Colonic mucosa (tissue), 4 donors: ENCODE results near the gene SLC16A13. TPM values are rescaled to one million over a fixed set of nuclear protein-coding genes. Genes with fewer than 3 reads are reported as not detected.
"Not testable (repeated sequence)": the region's sequence is repeated elsewhere in the genome, so short reads cannot be mapped to it uniquely, and the experiment has no call there.

Experiments used
- DNase-seq: peaks from one replicate; pipeline ENCODE4 v3.0.0-alpha.2; 2020
- H3K27ac ChIP-seq: fragments of 200-600 bp; one replicate; pipeline ENCODE4 v1.8.0; 2021
- H3K27me3 ChIP-seq: fragments of 200-600 bp; one replicate; pipeline ENCODE4 v1.8.0; 2021
- H3K36me3 ChIP-seq: fragments of 200-600 bp; one replicate; pipeline ENCODE4 v1.8.0; 2021
- H3K4me1 ChIP-seq: fragments of 200-600 bp; one replicate; pipeline ENCODE4 v1.8.0; 2021; ENCODE audit warnings: mild to moderate bottlenecking
- H3K4me3 ChIP-seq: fragments of 200-600 bp; one replicate; pipeline ENCODE4 v1.8.0; 2021
- H3K9ac ChIP-seq, 2 donors: one replicate each; pipeline ENCODE4 v1.7.0; 2013; ENCODE audit warnings: control low read depth in 2 of 2, low read depth in 2 of 2, low read length in 2 of 2
- H3K9me3 ChIP-seq: fragments of 200-600 bp; one replicate; pipeline ENCODE4 v1.8.0; 2021
- CTCF ChIP-seq: fragments of 200-600 bp; IDR thresholded peaks from one replicate; pipeline ENCODE4 v1.8.0; 2022; ENCODE audit warnings: antibody characterized with exemption, mild to moderate bottlenecking
- intact Hi-C: fragments of 100-400 bp; cut with DNase I; formaldehyde crosslinking; loops from one replicate; pipeline ENCODE4 v1.14.1; 2022
- total RNA-seq, 2 donors: library from RNA; stranded (reverse); fragmentation: NEBNext Ultra II Directional in 1 of 2; extraction: Animal tissue kit (Norgen Biotek cat#: 25700) in 1 of 2; gene quantifications; one replicate each; pipeline ENCODE4 v1.2.1, GENCODE V29; 2021
- donor health status: healthy.
- donor health status: DM: no; HTN: no; CAD: no.
- donor health status: DM: no; HTN: no; CAD: no.

SLC16A13 gene
- total RNA-seq, 2 donors from 2014 or later: 11.0 to 13.9 TPM

- H3K4me1 ChIP-seq: no peaks in the 10 kb centered on the region
- no peak overlapping the region for H3K9ac ChIP-seq
- intact Hi-C loops: no loop called here
- no peaks in the 10 kb centered on the region for H3K27me3 ChIP-seq
- TF ChIP-seq CTCF: no peak
- no peaks in the 10 kb centered on the region for H3K9me3 ChIP-seq
- H3K36me3 ChIP-seq: no peaks in the 10 kb centered on the region
- H3K4me3 ChIP-seq: no peak overlapping the region
- H3K27ac ChIP-seq: no peak overlapping the region
- no peak for DNase-seq
Measured at GRCh38 chr17:7083592-7083991, 47.8 kb downstream of the SLC16A13 start.

GRCh38 chr17:7084088-7084487, 48.3 kb downstream of the SLC16A13 start:
- no peak overlapping the region for H3K4me3 ChIP-seq
- no peak for TF ChIP-seq CTCF
- no peaks in the 10 kb centered on the region for H3K9me3 ChIP-seq
- no peaks in the 10 kb centered on the region for H3K36me3 ChIP-seq
- no peak overlapping the region for H3K27ac ChIP-seq
- H3K27me3 ChIP-seq: no peaks in the 10 kb centered on the region
- intact Hi-C loops: no loop called here
- DNase-seq: no peak
- no peaks in the 10 kb centered on the region for H3K4me1 ChIP-seq
- no peak overlapping the region for H3K9ac ChIP-seq

DNA sequence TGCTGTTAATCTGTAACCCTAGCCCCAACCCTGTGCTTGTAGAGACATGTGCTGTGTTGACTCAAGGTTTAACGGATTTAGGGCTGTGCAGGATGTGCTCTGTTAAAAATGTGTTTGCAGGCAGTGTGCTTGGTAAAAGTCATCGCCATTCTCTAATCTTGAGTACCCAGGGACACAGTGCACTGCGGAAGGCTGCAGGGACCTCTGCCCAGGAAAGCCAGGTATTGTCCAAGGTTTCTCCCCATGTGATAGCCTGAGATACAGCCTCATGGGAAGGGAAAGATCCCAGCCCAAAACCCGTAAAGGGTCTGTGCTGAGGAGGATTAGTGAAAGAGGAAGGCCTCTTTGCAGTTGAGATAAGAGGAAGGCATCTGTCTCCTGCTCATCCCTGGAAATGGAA, 52.6 kb downstream of the SLC16A13 start:
- H3K36me3 ChIP-seq, H3K4me1 ChIP-seq, DNase-seq, H3K9me3 ChIP-seq, H3K4me3 ChIP-seq, H3K27ac ChIP-seq, intact Hi-C loops, H3K9ac ChIP-seq, H3K27me3 ChIP-seq: not testable (repeated sequence)

- intact Hi-C loops, H3K36me3 ChIP-seq, H3K27me3 ChIP-seq, H3K9ac ChIP-seq, H3K4me1 ChIP-seq, H3K27ac ChIP-seq, DNase-seq, H3K9me3 ChIP-seq, H3K4me3 ChIP-seq: not testable (repeated sequence)
Measured at GRCh38 chr17:7089570-7089969, 53.8 kb downstream of the SLC16A13 start.

Other genes with a start within 250 kb of the SLC16A13 start
- not detected for gene TEKT1, start 204.3 kb upstream of the SLC16A13 start, total RNA-seq
- 1 to 10 TPM in 1 of 2 donors, not detected in 1; 2.0 TPM for gene ALOX12, start 40.0 kb upstream of the SLC16A13 start, total RNA-seq
- gene RNASEK, start 23.4 kb upstream of the SLC16A13 start, total RNA-seq: 100 to 1,000 TPM; 190 to 204 TPM
- gene BCL6B, start 13.0 kb upstream of the SLC16A13 start, total RNA-seq: 1 to 10 TPM in 1 of 2 donors, under 1 TPM in 1; 0.89 to 7.3 TPM
- under 1 TPM; 0.22 to 0.40 TPM for gene SLC16A11, start 8.1 kb downstream of the SLC16A13 start, total RNA-seq
- gene CLEC10A, start 44.2 kb downstream of the SLC16A13 start, total RNA-seq: 1 to 10 TPM in 1 of 2 donors, under 1 TPM in 1; 0.96 to 9.7 TPM
- under 1 TPM; 0.45 to 0.49 TPM for gene ASGR2, start 78.8 kb downstream of the SLC16A13 start, total RNA-seq
- 1 to 10 TPM in 1 of 2 donors, under 1 TPM in 1; 0.47 to 1.1 TPM for gene ASGR1, start 143.4 kb downstream of the SLC16A13 start, total RNA-seq
- 1 to 10 TPM; 4.8 to 5.6 TPM for gene DLG4, start 183.8 kb downstream of the SLC16A13 start, total RNA-seq
- 100 to 1,000 TPM; 606 to 859 TPM for gene ACADVL, start 183.9 kb downstream of the SLC16A13 start, total RNA-seq
- gene DVL2, start 198.5 kb downstream of the SLC16A13 start, total RNA-seq: 10 to 100 TPM; 32.4 to 42.4 TPM
- gene PHF23, start 203.4 kb downstream of the SLC16A13 start, total RNA-seq: 10 to 100 TPM; 29.8 to 38.6 TPM
- 100 to 1,000 TPM; 378 to 513 TPM for gene GABARAP, start 206.4 kb downstream of the SLC16A13 start, total RNA-seq
- gene CTDNEP1, start 215.7 kb downstream of the SLC16A13 start, total RNA-seq: 100 to 1,000 TPM; 124 to 145 TPM
- 10 to 100 TPM; 34.4 to 77.9 TPM for gene ELP5, start 216.2 kb downstream of the SLC16A13 start, total RNA-seq
- gene CLDN7, start 226.5 kb downstream of the SLC16A13 start, total RNA-seq: 100 to 1,000 TPM; 798 to 919 TPM
- gene SLC2A4, start 245.7 kb downstream of the SLC16A13 start, total RNA-seq: 1 to 10 TPM; 1.9 to 5.7 TPM